ENCODE results near the gene CD2BP2.
"Not testable (repeated sequence)": the region's sequence is repeated elsewhere in the genome, so short reads cannot be mapped to it uniquely, and the experiment has no call there.

Gene CD2BP2

DNA sequence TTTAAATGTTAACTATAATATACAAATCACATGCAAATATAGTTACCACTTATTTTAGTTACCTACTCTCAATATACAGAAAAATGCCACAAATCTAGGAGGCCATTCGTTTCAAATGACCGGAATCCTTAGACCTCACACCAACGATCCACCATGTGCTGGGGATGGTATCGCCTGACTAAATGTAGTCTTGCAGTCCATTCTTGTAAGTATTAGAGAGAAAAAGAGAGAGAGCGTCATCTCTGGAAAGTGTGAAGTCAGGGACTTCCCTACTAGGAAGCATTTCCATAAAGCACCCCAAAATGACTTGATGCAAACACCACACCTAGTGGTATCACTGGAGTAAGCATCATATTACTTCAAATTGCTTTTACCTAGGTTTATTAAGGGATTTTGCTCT lies 45.9 kb downstream of the CD2BP2 start:
- not testable (repeated sequence) for DNase-seq (ENCODE audit: low read depth); H3K4me3 ChIP-seq (ENCODE audit: control insufficient read depth, low read depth, low read length)
